HT1080 (cell line): ENCODE results near the gene CCT2. TPM values are rescaled to one million over a fixed set of nuclear protein-coding genes. Genes with fewer than 3 reads are reported as not detected.
"Not testable (repeated sequence)": the region's sequence is repeated elsewhere in the genome, so short reads cannot be mapped to it uniquely, and the experiment has no call there.

Experiments
- DNase-seq: peaks from one replicate; pipeline ENCODE4 v3.0.0-alpha.2; 2015; ENCODE audit warnings: low read depth
- total RNA-seq: library from RNA; depleted of rRNA; stranded (reverse); fragments of >200 nt; shearing (Covaris generic); gene quantifications from 2 replicates; pipeline ENCODE4 v1.2.3, GENCODE V29; 2014

Gene CCT2
- total RNA-seq, 1 experiment from 2014 or later: 459 TPM

GRCh38 chr12:69583203-69583602 lies 2.1 kb upstream of the CCT2 start:
- DNase-seq: peak; percentile 23

DNA sequence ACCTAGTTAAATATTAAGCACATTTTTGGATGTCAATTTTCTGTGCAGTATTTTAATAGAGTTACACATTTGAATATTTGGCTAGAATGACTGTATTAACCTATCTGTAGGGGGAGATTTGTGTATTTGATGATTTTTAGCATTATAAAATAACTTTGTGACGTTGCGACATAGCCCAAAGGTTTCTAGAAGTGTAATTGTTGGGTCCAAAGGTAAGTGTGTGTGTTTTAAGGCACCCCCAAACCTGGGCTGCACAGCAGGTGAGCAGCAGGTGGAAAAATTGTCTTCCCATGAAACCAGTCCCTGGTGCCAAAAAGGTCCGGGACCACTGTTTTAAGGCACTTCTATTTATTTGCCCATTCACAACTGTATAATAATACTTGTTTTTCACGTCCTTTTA lies 3.3 kb downstream of the CCT2 start:
- no peak for DNase-seq

- DNase-seq: no peak
Measured at GRCh38 chr12:69589082-69589481, 3.8 kb downstream of the CCT2 start.

- no peak for DNase-seq
Measured at GRCh38 chr12:69595689-69596088, 10.4 kb downstream of the CCT2 start.

GRCh38 chr12:69598174-69598753 lies 13.0 kb downstream of the CCT2 start:
- no peak for DNase-seq

DNA sequence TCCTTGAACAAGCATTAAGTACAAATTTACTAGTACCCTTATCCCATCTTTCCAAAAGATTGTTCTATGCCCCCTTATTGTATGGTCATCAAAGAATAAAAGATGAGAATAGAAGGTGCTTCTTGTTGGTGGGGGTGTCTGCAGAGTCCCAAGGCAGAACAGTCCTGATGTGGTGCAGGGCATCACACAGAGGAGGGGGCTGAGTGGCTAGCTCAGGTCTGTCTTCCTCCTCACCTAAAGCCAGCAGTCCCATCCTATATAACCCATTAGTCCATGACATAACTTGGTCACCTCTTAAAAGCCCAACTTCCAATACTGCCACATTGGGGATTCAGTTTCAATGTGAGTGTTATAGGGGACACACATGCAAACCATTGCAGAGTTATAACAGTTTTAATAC lies 15.5 kb downstream of the CCT2 start:
- no peak for DNase-seq

DNA sequence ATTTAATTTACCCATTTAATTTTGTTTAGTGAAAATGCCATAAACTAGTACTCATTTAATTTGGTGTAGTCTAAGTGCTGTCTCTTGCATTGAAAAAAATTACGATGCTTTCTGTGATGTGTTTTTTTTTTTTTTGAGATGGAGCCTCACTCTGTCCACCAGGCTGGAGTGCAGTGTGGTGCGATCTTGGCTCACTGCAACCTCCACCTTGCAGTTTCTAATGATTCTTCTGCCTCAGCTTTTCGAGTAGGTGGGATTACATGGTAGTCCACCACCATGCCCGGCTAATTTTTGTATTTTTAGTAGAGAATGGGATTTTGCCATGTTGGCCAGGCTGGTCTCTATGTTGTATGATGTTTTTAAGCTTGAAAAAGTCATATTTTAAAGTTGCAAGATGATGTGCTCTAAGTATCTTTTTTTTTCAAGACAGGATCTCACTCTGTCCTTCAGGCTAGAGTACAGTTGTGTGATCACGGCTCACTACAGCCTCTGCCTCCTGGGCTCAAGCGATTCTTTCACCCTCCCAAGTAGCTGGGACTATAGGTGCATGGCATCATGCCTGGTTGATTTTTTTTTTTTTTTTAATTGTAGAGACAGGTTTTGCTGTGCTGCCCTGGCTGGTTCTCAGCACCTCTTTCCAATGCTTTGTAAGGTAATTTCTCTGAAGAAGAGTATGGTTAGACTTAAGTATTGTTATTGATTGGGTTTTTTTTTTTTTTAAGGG lies 16.9 kb downstream of the CCT2 start:
- no peak for DNase-seq

DNA sequence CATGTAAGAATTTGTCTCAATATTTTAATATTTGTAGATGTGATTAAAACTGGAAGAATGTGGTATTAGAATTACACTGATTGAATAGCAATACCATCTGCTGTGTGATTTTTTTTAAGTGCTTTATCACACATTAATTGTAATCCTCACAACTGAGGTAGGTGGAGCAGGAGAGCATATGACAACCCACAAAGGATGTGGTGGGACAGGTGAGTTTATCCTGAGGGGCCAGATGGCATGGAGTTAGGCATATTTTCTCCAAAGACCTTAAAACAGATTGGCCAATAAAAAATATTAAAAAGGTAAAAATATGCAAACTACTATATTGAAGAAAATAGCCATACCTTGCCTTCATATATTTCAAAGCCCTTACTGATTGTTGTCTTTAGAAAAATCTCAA lies 17.7 kb downstream of the CCT2 start:
- no peak for DNase-seq

DNA sequence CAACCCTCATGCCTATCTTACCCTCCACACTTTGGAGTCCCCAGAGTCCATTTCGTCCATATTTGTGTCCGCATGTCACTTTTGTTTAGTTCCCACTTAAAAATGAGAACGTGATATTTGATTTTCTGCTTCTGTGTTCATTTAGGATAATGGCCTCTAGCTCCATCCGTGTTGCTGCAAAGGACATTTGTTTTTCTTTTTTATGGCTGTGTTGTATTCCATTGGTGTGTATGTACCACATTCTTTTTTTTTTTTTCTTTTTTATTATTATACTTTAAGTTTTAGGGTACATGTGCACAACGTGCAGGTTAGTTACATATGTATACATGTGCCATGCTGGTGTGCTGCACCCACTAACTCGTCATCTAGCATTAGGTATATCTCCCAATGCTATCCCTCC lies 18.3 kb downstream of the CCT2 start:
- DNase-seq: not testable (repeated sequence)

GRCh38 chr12:69604275-69604674 lies 19.0 kb downstream of the CCT2 start:
- not testable (repeated sequence) for DNase-seq

DNA sequence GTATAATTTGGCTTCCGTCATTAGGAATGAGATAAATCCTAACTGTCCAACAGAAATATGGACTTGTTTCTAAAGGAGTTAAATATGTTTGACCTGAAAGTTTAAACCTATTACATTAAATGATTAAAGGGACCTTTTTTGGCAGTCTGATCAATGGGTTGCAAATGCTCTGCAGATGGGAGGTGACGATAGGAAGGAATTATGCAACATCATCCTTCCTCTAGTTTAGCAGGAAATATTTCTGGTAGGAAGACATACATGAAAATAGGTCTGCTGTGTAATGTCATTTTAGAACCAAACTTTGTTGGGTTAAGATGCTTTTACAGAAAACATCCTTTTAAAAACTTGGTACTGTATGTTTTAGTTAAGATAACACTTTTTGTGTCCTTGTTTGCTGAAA lies 22.9 kb downstream of the CCT2 start:
- no peak for DNase-seq

DNA sequence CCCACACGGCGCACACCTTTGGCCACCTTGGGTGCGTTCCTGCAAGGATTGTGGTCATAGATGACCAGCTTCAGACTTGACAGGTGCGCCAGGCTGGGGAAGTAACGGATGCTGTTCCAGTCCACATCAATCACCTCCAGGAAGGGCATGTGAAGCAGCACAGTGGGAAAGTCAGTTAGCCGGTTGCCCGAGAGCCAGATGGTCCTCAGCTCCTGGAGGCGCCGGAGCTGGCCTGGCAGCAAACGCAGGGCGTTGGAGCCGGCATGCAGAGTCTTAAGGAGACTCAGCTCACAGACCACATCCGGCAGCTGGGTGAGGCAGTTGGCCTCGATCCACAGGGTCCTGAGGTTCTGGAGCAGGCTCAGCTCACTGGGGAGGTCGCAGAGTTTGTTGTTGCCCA lies 24.9 kb downstream of the CCT2 start:
- peak; percentile 17 for DNase-seq

- no peak for DNase-seq
Measured at GRCh38 chr12:69610729-69611128, 25.5 kb downstream of the CCT2 start, which contains the start of gene LRRC10. TSS of gene LRRC10 (minus strand) at chr12:69610907. CDS start at chr12:69610838, 69 bp downstream.

- no peak for DNase-seq
Measured at GRCh38 chr12:69613351-69613750, 28.1 kb downstream of the CCT2 start.

- no peak for DNase-seq
Measured at GRCh38 chr12:69616025-69616424, 30.8 kb downstream of the CCT2 start.

GRCh38 chr12:69619050-69619449 lies 33.8 kb downstream of the CCT2 start:
- DNase-seq: no peak

GRCh38 chr12:69620077-69620476 lies 34.8 kb downstream of the CCT2 start:
- no peak for DNase-seq

DNA sequence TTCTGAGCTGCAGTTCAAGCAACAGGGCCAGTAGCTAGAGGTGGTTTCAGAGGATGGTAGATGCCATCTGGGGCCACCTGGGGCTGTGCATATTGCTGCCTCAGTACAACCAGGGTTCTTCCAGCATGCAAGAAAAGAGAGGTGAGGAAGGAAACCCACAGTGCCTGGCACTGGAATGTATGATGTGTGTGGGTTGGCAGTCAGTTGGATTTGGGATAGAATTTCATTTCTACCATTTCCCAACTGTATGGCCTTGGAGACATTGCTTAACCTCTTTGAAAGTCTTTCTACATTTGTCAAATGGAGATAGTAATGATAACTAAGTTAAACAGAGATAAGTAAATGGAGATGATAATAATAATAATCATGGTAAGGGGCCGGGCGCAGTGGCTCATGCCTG lies 35.7 kb downstream of the CCT2 start:
- no peak for DNase-seq

DNA sequence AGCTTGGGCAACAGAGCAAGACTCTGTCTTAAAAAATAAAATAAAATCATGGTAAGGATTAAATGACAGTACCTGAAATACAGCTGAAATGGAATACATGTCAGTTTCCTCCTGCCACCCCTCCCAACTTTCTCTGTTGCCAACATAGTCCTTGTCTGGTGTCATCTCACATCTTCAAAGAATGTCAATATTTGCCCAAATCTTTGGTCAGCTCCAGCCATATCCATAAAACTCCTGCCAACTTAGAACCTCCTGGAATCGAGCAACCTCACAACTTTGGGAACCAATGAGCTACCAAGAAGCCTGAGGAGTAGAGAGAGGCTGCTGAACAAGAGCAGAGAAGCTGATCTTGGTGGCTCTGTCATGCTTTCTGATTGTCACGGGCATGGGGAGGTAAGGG lies 36.3 kb downstream of the CCT2 start:
- DNase-seq: no peak

GRCh38 chr12:69623970-69624369 lies 38.7 kb downstream of the CCT2 start:
- DNase-seq: no peak

- no peak for DNase-seq
Measured at GRCh38 chr12:69627501-69627900, 42.2 kb downstream of the CCT2 start.

- no peak for DNase-seq
Measured at GRCh38 chr12:69630191-69630590, 44.9 kb downstream of the CCT2 start.

DNA sequence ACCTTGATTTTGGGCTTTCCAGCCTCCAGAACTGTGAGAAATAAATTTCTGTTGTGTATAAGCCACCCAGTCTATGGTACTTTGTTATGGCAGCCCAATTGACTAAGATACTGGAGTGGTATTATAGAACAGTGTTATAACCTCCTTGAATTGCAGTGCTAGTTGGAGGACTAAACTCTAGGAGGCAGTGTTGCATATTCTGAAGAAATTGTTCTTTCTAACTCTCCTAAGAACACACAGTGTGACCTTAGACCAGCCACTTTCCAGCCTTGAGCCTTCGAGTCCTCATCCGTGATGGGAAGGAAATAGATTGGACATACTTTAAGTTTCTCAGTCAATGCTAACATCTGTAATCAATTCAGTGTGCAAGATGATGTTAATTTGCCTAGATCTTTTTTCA lies 47.8 kb downstream of the CCT2 start:
- no peak for DNase-seq
